Renal cortex interstitium (tissue), 11 donors: ENCODE results near the gene HOXC4. TPM values are rescaled to one million over a fixed set of nuclear protein-coding genes. Genes with fewer than 3 reads are reported as not detected.
A peak's percentile ranks its signal among the peaks of the same experiment; 100 is the strongest.
"Not testable (repeated sequence)": the region's sequence is repeated elsewhere in the genome, so short reads cannot be mapped to it uniquely, and the experiment has no call there.

Experiments used
- DNase-seq, 11 donors: peaks; one replicate each; pipeline ENCODE4 v3.0.0-alpha.2; 2013; ENCODE audit warnings: low read depth in 9 of 11, low spot score in 4 of 11; ENCODE audit errors: extremely low read depth in 1 of 11
- polyA plus RNA-seq, 3 donors: library from polyadenylated mRNA; unstranded; fragments of 120-200 nt; gene quantifications; one replicate each; pipeline ENCODE4 v1.2.1, GENCODE V29; 2013; ENCODE audit not compliant: insufficient read length in 3 of 3

Gene HOXC4
- polyA plus RNA-seq, 3 donors: 53.9 to 76.1 (median 59.0) TPM

GRCh38 chr12:54068418-54069070 is 14.9 kb downstream of the HOXC4 start:
- DNase-seq: no peak

DNA sequence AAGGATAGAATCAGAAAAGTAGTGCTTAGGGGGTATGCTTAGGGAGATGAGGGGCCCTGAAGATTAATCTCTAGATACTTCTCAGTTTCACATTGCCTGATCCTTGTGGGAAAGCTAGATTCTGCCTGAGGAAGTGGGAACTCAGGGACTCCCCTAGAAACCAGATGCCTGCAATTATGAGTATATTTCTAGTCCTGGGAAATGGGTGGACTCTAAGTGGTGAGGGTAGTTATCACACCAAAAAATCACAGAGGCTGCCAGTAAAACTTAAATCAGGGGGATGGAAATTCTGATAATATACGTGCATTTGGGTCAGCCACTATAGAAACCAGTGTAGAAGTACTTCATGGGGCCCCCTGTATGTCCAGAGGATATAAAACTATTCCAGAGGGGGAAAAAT is 18.3 kb downstream of the HOXC4 start:
- DNase-seq: no peak

DNA sequence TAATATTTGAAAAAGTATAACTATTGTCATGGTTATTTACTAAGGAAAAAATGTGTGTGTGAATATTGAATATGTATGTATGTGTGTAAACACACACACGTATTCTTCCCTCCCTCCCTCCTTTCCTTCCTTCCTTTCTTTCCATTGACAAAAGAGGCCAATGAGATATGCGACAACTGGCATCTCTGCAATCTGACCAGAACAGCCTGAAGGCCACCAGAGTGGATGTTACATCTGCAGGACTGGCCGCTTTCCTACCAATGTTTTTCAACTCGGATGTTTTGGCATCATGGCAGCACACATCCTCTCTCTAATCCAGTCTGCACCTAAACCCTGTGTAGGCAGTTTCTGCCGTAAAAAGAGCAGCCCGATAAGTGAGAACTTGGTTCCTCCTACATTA is 20.7 kb downstream of the HOXC4 start:
- DNase-seq: no peak

DNA sequence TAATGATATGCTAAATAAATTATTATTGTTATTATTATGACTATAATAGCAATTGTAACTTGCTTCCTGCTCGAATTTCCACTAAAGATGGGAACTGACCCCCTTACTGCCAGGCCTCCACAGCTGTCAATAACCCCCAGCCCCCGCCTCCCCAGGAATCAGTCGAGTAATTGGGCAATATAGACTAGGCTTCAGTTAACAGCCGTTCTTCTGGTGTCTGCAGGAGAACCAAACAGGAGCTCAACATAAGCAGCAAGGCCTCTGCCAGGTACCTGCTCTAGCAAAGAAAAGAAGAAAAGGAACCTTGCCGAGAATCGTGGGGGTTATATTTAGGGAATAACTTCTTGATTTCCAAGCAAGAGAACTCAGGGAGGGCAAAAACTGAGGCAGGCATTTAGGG is 21.8 kb downstream of the HOXC4 start:
- no peak for DNase-seq

DNA sequence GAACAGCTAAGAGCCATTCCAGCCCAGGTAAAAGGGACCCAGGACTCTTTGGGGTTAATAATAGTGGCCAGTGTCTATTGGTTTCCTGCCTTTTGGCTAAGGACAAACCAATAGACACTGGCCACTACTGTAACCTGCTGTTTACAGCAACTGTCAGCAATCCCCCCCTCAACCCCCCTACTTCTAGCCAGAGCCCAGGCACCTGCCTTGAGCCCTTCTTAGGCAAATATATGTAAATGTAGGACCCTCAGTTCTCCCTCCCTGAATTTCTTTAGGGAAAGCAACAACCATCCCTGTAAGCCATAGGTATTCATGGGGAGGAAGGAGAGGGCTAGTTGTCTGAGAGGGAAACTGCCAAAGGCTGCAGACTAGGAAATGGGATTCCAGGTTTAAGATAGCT is 22.3 kb downstream of the HOXC4 start:
- DNase-seq: no peak

DNA sequence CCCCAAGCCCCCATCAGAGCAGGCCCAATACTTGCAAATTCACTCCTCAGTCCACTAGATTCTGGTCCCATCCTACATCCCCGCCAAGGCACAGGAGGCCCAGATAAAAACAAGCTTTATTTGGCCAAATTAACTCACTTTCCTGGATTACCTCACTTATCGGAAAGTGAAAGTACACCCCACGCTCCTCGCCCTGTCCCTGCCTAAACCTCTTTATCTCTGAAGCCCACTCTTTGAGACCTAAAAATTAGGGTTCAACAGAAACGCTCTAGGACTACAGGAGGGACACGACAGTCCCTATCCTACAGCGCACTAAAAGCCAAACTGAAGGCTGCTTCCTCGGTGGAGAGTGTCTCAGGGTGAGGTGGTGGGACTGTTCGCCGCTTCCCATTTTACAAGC is 24.2 kb downstream of the HOXC4 start:
- not testable (repeated sequence) for DNase-seq

GRCh38 chr12:54079115-54079514 is 25.5 kb downstream of the HOXC4 start:
- not testable (repeated sequence) for DNase-seq

GRCh38 chr12:54080008-54080924 is 26.6 kb downstream of the HOXC4 start:
- not testable (repeated sequence) for DNase-seq

DNA sequence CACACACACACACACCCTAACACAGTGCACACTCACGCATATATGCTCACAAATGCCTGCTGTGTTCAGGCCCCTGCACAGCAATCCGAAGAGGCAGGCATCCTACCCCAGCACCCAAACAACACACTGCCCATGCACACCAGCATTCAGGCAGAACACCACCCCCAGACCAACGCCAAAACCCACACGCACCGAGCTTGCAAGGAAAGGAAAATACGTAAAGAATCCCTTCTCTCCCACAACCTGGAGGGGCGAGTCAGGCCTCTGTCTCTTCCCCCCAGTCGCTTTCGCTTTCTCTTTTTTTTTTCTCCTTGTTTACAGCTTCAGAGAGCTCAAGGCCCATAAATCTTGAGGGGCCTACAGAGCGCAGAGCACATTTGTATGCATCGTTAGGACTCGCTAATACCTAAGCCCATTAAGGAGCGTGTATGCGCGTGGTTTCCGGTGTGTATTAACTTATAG is 27.4 kb downstream of the HOXC4 start:
- DNase-seq: peak in 4 of 11 donors; percentile 61 to 71 (median 66)

- peak in 2 of 11 donors; percentile 65 to 67 for DNase-seq
Measured at GRCh38 chr12:54081581-54082396, 28.2 kb downstream of the HOXC4 start.

- DNase-seq: peak in 8 of 11 donors; percentile 70 to 88 (median 82)
Measured at GRCh38 chr12:54082397-54082892, 28.8 kb downstream of the HOXC4 start.

- not testable (repeated sequence) for DNase-seq
Measured at GRCh38 chr12:54088011-54088410, 34.4 kb downstream of the HOXC4 start.

DNA sequence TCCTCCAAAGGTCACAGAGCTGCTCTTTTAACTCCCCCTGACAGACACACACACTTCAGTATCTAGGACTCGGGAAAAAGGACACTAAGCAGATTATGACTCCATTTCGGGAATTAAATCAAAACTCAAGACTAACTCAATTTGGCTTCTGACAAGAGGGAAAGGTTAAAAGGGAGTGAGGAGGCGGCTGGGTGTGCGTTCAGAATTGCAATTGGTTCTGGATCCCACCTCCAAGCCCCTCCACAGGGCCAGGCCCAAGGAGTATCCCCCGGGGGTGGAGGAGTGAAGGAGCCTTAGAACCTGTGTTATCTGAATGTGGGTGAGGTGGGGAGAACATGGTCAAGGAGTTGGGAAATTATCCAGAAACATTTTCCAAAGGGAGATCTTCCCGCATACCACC is 35.8 kb downstream of the HOXC4 start:
- DNase-seq: not testable (repeated sequence)

GRCh38 chr12:54090312-54090711 is 36.7 kb downstream of the HOXC4 start:
- peak in 1 of 11 donors; percentile 47 for DNase-seq

DNA sequence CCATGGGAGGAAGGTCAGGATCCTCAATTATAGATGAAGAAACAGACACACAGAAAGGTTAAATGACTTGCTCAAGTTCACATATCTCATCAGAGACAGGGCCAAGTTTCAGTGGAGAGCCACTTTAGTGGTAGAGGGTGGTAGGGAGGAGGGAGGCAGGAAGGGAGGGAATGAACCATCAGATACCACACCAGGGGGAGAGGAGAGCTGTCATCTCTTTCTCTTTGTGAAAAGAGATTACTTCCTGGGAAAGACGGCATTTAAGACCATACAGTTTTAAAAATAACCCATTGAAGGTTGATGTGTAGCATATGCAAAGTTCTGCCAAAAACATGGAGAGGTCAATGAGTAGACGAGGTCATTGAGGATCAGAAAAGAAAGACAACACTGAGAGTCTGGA is 39.3 kb downstream of the HOXC4 start:
- not testable (repeated sequence) for DNase-seq

DNA sequence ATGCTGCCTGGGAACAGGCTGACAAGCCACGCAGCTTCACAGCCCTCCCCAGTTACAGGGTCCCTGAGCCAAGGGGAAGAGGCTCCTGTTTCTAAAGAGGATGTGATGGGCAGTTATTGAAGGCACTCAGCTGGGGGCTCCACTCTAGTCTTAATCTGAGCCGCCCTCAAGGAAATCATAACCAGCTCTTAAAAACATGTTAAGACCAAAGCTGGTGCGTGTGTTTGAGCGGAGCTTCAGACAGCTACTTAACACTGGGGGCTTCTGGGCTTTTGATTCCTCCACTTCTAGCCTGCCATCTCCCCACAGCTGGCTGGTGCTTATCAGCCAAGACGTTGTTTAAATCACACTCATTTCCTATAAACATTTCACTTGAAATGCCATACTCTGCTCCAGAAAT is 42.3 kb downstream of the HOXC4 start:
- DNase-seq: not testable (repeated sequence)

DNA sequence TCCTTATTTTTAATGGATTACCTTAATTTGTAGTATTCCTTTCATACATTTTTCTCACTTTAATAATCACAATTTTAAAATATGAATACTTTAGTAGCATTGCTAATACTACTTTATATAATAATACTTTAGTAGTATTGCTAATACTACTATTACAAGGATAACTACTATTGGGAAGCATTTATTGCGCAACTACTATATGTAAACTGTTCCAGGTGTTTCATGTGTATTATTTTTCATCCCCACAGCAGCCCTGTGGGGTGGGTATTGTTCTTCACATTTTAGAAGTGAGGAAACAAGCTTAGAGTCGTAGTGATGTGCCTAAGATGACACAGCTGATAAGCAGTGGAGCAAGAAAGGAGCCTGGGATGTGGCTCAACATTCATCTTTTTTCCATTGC is 45.0 kb downstream of the HOXC4 start:
- DNase-seq: not testable (repeated sequence)

DNA sequence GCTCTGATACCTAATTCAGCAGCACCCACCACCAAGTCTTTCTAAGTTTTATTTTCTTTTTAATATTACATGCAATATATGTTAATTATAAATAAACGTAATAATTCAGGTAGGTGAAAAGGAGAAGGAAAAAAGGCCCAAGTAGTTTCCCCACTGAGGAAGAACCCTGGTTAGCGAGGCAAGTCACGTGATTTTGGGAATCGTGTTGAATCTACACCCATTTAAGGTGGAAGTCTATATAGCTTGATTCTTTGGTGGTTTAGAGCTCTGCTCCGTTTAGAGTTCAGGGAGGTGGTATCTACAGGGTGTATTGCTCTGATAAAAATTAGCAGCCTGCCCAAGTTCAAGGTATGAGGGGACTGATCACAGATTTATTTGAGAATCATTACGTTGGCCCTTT is 47.0 kb downstream of the HOXC4 start:
- not testable (repeated sequence) for DNase-seq

DNA sequence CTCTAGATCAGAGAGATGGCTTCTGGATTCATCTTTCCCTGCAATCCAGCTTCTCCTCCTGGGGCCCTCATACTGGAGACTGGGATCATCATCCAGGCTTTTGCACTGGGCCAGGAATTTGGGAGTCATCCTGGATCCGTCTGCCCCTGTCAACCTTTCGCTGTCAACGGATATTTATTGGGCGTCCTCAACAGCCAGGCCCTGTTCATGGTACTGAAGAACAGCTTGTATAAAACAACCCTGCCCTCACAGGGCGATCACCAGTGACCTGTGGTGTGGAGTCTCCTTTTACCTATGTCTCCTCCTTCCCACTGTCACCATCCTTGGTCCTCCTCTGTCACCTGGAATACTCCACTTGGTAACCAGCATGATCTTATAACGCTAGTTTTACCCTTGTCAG is 48.6 kb downstream of the HOXC4 start:
- DNase-seq: not testable (repeated sequence)
